ENCODE results near the gene TCOF1.

The TCOF1 gene

DNA sequence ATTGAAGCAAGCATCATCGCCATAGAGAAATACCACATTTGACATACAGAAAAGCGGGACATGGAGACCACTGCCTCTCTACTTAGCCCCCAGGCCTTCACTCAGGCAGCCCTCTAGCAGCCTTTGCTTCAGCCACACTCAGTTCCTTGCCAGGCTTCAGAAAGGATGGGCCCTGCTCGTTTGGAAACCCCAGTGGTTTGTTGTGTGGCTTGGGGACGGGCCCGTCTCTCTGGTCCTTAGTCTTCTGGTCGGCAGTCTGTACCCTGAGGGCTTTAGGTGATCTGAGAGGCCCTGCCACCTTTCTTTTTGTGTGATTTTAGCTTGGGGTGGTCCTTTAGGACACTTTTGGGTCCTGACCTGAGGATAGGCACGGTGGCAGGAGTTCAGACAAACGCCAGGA is 33.7 kb upstream of the TCOF1 start:
- DNase-seq (ENCODE audit: insufficient read length, low spot score), result no peak
- TF ChIP-seq, protein P1, sequence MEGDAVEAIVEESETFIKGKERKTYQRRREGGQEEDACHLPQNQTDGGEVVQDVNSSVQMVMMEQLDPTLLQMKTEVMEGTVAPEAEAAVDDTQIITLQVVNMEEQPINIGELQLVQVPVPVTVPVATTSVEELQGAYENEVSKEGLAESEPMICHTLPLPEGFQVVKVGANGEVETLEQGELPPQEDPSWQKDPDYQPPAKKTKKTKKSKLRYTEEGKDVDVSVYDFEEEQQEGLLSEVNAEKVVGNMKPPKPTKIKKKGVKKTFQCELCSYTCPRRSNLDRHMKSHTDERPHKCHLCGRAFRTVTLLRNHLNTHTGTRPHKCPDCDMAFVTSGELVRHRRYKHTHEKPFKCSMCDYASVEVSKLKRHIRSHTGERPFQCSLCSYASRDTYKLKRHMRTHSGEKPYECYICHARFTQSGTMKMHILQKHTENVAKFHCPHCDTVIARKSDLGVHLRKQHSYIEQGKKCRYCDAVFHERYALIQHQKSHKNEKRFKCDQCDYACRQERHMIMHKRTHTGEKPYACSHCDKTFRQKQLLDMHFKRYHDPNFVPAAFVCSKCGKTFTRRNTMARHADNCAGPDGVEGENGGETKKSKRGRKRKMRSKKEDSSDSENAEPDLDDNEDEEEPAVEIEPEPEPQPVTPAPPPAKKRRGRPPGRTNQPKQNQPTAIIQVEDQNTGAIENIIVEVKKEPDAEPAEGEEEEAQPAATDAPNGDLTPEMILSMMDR (IDR thresholded peaks at IDR 0.05; ENCODE audit: insufficient read depth, missing control alignments), result no peak
- no peak for FAIRE-seq

DNA sequence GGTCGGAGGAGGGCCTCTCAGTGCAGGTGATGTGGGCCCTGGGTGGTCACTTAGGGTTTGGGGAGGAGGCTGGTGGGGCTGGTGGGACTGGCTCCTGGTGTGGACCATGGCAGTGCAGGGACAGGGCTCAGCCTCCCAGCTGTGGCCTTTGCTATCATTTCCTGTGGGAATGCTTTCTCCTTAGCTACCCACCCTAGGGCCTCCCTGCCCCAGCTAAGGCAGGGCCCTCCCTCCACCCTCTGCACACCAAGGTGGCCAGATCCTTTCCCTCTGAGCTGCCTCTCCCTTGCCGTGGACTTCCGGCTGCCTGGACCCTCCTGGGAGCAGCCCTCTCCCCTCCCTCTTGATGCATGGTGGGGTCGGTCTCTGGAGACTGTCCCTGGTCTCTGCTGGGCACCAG is 32.1 kb upstream of the TCOF1 start:
- TF ChIP-seq, protein P1 (IDR thresholded peaks at IDR 0.05; ENCODE audit: insufficient read depth, missing control alignments), result no peak
- no peak for FAIRE-seq
- DNase-seq (ENCODE audit: insufficient read length, low spot score), result no peak

DNA sequence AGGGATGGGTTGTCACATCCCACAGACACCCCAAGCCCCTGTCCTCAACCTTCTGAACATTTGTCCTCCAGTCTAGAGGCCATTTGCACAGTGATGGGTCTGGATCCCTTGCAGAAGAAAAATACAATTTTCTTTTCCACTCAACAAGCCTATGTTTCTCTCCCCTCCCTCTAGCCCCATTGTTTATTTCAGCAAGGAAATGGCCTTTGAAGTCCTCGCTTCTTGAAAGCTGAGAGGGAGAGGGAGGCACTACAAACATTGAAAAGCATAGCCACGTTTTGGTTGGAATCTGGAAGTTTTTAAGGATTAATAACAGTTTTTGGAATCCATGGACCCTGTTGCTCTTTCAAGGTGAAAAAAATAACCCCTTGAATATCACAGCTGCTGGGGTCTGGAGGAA is 30.8 kb upstream of the TCOF1 start:
- TF ChIP-seq, protein P1 (IDR thresholded peaks at IDR 0.05; ENCODE audit: insufficient read depth, missing control alignments), result no peak
- DNase-seq (ENCODE audit: insufficient read length, low spot score) (no peak), FAIRE-seq (no peak)

DNA sequence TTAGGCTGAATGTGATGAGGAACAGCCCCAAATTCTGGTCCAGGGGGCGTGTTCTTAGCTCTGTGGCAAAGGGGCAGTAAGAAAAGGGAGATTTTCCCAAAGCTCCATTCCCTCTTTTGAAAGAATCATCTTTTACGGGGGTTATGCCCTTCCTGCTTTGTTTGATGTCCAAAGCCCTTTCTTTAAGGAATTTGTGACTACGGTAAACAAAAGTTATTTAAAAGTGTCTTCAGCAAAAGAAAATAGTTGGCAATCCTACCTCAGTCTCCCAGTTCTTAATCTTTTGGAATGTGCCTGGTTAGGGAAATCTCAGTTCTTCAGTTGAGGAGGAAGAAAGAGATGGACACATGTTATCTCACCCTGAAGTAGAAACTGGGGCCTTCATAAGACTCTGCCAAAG is 30.4 kb upstream of the TCOF1 start:
- TF ChIP-seq, protein P1 (IDR thresholded peaks at IDR 0.05; ENCODE audit: insufficient read depth, missing control alignments), result no peak
- no peak for FAIRE-seq
- DNase-seq (ENCODE audit: insufficient read length, low spot score), result no peak

DNA sequence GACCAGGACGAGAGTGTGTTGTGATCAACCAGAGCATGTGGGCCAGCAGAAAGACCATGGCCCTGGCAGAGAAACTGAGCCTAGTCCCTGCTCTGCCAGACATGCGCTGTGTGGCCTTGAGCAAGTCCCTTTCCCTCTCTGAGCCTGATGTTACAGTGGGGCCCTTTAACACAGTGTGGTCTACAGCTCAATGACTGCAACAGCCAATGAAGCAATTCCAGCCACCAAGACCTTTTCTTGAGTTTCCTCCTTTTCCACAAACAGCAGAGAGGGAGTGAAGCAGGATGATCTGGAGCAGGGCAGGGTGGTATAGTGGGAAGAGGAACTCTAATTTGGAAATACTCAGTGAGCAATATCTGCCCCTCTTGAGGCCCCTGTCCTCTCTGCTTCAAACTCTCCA is 29.0 kb upstream of the TCOF1 start:
- FAIRE-seq, result no peak
- no peak for DNase-seq (ENCODE audit: insufficient read length, low spot score)
- TF ChIP-seq, protein P1 (IDR thresholded peaks at IDR 0.05; ENCODE audit: insufficient read depth, missing control alignments), result no peak

DNA sequence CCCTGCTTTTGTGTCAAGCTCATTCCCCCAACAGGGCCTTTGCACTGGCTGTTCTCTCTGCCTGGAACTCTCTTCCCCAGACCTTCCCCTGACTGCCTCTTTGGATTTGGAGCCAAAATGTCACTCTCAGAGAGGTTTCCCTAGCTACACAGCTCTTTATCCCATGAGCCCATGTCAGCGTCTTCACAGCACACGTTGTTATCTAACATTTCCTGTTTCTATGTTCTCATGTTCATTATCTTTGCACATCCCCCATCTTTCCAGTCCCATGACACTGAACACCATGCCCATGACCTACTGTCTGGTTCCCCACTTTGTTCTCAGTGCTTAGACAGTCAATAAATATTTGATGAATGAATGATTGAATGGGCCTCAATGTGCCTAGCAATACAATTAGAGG is 28.5 kb upstream of the TCOF1 start:
- FAIRE-seq (no peak), DNase-seq (ENCODE audit: insufficient read length, low spot score) (no peak)
- TF ChIP-seq, protein P1 (IDR thresholded peaks at IDR 0.05; ENCODE audit: insufficient read depth, missing control alignments), result no peak

DNA sequence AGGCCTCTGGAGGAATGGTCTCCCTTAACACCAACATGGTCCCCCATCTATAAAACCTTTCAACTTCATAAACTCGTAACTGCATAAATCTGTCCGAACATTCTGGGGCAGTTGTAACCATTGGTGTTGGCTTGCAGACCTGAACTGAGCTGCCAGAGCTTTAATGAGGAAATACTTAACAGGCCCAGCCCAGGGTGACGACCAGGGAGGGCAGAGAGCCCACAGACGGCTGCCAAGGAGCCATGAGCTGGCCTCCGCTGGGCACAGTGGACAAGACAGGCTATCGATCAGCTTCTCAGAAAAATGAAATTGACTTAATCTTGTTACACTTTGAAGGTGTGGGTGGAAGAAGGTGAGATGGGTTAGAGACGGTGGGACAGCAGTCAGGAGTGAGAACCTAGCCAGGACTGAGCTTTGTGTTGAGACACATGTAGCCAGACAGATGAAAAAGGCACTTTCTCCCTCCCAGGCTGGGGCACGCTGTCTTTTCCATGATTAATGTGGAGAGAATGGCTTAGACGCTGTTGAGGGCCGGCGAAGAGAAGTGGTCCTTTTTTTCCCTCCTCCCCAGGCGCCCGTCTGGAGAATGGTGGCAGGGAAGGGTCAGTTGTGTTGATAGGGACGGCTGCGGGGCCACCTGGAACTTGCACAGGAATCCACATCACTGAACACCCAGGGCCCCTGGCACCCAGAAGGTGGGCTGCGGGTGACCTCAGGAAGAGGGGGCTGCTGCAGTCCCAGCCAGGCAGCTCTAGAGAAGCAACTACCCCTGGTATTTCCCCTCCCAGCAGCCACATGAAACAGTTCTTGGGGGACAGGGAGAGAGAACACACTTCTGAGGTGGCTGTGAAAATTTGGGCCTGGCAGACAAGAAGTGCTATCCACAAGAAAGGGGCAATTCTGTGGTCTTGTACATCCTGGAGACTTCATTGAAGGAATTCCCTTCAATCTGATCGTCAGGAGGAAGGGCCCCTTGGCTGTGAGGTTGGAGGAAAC is 27.3 kb upstream of the TCOF1 start:
- DNase-seq (ENCODE audit: insufficient read length, low spot score) (no peak), FAIRE-seq (no peak)
- TF ChIP-seq, protein P1 (IDR thresholded peaks at IDR 0.05; ENCODE audit: insufficient read depth, missing control alignments), result no peak
